GM19467 (cell line): ENCODE data around the gene MTRF1.
"Not testable (repeated sequence)": the region's sequence is repeated elsewhere in the genome, so short reads cannot be mapped to it uniquely, and the experiment has no call there.

Experiments used
- ATAC-seq: cut with Tn5 transposase; IDR thresholded peaks from one replicate; pipeline ENCODE4 v1.9.1; 2021; ENCODE audit warnings: mild to moderate bottlenecking, moderate library complexity; ENCODE audit not compliant: unreplicated experiment

The MTRF1 gene

DNA sequence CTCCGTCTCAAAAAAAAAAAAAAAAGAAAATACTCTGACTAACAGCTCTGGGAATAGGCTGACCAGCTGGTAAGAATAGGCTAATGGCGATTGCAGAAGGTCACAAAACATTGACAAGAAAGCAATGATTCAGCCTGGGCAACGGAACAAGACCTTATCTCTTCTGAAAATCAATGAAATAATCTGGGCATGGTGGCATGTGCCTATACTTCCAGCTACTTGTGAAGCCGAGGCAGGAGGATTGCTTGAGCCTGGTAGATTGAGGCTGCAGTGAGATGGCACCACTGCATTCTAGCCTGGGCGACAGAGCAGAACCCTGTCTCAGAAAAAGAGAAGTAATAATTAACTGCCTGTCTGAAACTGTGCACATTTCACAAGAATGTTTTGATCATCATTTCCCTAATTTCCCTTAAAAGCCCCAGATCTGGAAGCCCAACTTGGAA, 18.8 kb upstream of the MTRF1 start:
- no peak for ATAC-seq

DNA sequence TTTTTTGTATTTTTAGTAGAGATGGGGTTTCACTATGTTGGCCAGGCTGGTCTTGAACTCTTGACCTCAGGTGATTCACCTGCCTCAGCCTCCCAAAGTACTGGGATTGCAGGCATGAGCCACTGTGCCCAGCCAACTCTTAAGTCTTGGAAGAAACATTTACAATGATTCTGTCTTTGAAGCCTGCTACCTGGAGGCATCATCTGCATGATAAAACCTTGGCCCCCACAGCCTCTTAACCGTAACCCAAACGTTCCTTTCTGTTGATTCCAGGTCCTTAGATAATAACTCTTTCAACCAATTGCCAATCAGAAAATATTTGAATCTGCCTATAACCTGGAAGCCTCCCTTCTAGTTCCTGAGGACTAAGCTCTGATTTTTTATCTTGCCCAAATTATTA, 15.8 kb upstream of the MTRF1 start:
- not testable (repeated sequence) for ATAC-seq

DNA sequence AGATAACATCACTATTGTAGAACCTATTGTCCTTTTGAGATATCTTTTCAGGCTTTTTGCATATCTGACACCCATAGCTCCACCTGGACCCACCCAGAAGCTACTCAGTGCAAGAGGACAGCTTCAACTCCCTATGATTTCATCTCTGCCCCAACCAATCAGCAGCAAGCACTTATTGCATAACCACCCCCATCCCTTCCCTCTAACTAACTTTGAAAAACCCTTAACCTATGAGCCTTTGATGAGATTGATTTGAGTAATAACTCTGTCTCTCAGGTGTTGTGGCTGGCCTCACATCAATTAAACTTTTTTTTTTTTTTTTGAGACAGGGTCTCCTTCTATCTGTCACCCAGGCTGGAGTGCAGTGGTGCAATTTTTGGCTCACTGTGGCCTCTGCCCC, 13.4 kb upstream of the MTRF1 start:
- no peak for ATAC-seq

- no peak for ATAC-seq
Observed at GRCh38 chr13:41274881-41275280, 11.5 kb upstream of the MTRF1 start.

GRCh38 chr13:41273831-41274441, 10.6 kb upstream of the MTRF1 start:
- no peak for ATAC-seq

DNA sequence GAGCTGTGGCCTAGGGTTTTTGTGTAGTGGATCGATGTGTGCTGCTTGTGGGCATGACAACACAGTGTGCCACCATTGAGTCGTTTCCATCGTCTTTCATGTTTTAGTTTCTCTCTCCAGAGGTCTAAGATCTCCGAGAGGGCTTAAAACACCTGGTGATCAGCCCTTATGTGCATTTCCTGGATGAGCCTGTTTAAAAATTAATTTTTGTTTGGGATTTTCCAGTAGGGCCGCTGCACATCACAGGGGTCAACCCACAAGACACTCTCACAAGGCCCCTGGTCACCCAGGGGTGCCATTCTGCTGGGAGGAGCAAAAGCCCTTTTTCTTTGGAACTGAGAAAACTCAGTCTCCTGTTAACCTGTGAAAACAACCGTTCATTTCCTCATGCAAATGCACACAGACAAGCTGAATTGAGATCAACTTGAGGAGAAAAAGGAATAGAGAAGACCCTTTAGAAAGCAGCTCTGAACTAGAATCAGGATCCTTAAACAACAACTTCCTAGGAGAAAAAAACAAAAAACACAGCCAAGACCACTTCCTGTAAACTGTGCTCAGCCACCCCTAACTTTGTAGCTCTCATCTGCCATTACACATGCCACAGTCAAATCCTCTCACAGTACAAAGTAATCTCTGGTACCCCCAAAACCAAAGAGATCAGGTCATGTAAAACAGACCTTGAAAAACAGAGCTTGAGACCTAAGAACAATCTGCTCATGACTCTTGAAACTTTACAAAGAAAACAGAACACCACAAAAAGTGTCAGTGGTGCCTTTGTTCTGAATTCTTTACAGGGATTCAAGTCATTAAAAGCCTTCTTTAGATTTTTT, 8.3 kb upstream of the MTRF1 start:
- ATAC-seq: no peak

DNA sequence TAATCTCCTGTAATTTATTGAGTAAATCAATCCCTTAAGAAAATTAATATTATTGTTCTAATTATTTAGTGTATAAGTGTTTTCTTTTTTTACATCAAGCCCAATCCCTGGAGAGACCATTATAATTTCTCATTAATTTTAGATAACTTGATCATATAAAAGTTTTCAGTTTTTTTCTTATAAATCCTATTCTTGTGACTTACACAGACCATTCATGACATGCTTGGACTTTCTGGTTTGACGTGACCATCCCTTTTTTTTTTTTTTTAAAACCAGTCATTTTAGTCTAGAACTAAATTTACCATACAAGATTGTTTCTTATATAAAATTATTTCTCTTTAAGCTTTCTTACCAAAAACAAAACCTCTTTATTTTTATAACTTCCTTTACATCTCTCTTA, 5.4 kb upstream of the MTRF1 start:
- no peak for ATAC-seq

DNA sequence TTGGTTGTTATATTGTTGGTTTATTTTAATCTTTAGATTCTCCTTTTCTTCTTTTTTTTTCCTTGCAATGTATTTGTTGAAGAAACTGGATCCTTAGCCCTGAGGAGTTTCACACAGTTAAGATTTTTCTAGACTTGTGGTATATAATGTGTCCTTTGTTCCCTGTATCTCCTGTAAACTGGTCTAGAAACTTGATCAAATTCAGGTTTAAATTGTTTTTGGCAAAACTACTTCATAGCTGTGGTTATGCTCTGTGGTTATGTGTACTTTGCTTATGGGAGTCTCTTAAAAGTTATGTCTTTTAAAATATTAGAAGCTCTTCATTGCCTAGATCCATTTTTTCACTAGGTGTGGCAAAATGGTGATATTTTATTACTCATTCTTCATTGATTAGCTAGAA, 3.7 kb upstream of the MTRF1 start:
- ATAC-seq: no peak

- no peak for ATAC-seq
Observed at GRCh38 chr13:41259875-41260501, 3.4 kb downstream of the MTRF1 start.

- ATAC-seq: no peak
Observed at GRCh38 chr13:41257535-41257934, 5.8 kb downstream of the MTRF1 start.

- ATAC-seq: no peak
Observed at GRCh38 chr13:41254902-41255301, 8.5 kb downstream of the MTRF1 start.

DNA sequence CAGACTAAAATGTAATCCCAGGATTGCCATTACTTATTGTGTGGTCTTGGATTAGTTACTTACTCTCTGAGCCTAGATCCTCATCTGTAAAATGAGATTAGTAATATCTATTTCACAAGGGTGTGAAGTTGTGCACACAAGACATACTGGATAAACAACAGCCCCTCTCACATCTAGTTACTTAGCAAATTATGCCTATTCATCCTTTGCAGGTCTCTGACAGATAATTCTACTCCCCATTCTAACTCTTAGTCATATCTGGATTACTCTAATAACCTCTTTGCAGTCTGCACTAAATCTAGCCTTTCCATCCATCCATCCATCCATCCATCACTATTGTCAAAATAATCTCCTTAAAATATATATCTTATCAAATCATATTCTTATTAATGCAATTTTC, 12.4 kb downstream of the MTRF1 start:
- no peak for ATAC-seq

GRCh38 chr13:41246969-41247680, 16.3 kb downstream of the MTRF1 start:
- ATAC-seq: no peak

- no peak for ATAC-seq
Observed at GRCh38 chr13:41244556-41244955, 18.8 kb downstream of the MTRF1 start.

GRCh38 chr13:41241626-41242025, 21.8 kb downstream of the MTRF1 start:
- ATAC-seq: no peak

DNA sequence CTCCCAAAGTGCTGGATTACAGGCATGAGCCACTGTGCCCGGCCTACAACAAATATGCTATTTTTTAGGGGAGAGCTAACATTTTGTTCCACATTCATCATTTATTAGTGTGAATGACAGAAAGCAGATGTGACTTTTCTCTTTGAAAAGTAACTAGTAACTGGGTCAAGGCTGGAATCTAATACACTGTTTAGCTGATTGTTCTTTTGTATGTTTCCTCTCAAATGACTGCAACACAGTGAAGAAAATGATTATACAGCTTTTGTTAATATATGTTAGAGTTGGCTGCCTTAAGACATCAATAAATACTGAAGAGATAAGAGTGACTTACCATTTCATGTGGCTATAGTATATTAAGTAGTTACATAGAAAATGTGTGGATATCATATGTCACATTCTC, 27.0 kb downstream of the MTRF1 start:
- ATAC-seq: no peak

DNA sequence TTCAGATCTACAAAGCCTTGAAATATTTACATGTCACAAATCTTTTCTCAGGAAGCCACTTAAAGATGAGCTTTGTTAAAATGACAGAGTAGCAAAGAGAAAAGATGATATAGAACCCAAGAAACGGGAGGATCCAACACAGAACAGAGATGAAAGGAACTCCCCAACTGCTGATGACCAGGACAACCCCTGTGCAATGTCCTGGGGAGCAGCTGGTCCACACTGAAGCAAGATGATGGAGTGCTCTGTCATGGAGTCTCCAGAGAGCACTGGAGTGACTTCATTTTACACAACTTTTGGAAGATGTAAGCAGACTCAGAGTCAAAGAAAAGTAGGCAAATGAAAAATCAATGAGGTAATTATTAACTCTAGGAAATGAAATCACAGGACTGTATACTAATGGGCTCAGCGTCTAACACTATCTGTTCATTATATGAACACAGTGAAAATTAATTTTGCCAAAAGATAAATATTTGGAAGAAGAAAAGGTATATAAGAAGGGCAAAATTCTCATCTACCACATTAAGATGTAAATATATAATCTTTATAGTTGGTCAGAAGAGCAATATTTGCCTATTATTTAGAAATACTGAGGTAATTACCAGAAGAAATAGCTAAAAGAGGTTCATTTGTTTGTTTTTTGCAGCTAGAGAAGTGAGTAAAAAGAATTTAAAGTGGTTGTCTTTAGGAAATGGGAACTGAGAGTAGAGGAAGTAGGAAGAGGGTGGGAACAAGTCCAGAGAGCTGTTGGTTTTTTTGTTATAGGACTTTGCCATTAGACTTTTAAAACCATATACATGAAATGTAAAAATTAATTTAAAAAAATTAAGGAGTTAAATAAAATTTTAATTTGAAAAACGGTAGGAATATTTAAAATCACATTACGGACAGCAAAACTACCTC, 30.5 kb downstream of the MTRF1 start:
- ATAC-seq: no peak

GRCh38 chr13:41231786-41232185, 31.6 kb downstream of the MTRF1 start:
- no peak for ATAC-seq

DNA sequence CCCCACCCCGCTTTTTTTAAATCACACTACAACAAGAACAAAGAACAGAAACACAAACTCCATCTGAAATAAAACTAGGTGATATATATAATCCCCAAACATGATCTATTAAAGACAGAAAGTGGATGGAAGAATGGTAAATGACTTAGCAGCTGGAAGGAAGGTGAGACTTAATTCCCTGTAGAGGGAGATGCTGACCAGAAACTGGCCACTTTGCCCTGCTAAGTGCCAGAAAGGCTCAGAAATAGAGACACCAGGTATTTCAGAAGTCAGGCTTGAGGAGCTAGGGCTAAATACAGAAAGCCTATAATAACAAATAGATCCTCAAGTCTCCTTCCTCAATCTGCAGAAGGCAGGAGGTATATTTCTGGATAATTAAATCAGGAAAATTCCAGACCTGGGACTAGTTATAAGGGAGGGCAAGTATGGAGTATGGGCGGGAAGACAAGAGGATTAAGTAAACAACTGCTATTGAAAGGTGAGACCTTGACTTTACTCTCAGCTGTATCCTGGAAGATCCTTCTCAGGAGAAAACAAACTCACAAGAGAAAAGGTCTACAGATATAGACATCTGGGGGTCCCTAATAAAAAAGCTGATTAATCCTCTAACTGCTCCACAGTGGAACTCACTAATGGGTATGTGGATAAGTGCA, 32.2 kb downstream of the MTRF1 start:
- no peak for ATAC-seq

DNA sequence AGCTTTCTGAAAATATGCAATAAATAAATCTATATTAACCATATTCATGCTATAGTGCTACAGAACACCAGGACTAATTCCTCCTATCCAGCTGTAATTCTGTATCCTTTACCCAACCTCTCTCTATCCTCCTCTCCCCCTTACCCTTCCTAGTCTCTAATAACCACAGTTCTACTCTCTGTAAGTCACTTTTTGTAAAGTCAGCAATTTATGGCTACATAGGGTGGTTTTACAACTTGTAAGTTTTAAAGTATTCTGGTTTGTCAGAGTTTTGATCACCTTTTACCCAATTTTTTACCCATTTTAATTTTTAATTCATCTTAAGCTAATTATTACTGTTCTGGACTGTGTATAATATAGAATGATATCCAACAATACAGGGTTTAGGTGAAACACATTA, 34.0 kb downstream of the MTRF1 start:
- ATAC-seq: no peak
